Stomach (tissue), 9 donors: ENCODE data around the gene ID4. TPM values are rescaled to one million over a fixed set of nuclear protein-coding genes. Genes with fewer than 3 reads are reported as not detected.
A peak's percentile ranks its signal among the peaks of the same experiment; 100 is the strongest.

Source experiments
- DNase-seq, 2 donors: peaks; one replicate each; pipeline versions ENCODE4 v3.0.0 to v3.0.0-alpha.2; 2013 to 2019
- H3K27ac ChIP-seq, 5 donors: fragments of 200-600 bp in 4 of 5; sonication (generic) in 4 of 5; one replicate each; pipeline ENCODE4 v1.5.1; 2013 to 2019; ENCODE audit warnings: mild to moderate bottlenecking in 1 of 5, moderate library complexity in 1 of 5
- H3K27me3 ChIP-seq, 3 donors: fragments of 200-600 bp; sonication (generic); one replicate each; pipeline ENCODE4 v1.5.1; 2017 to 2019; ENCODE audit warnings: mixed run types in 1 of 3
- H3K36me3 ChIP-seq, 4 donors: fragments of 200-600 bp; sonication (generic); 1 replicate in 3 of 4; 2 replicates in 1 of 4; pipeline ENCODE4 v1.5.1; 2016 to 2019
- H3K4me1 ChIP-seq, 4 donors: fragments of 200-600 bp; sonication (generic); one replicate each; pipeline ENCODE4 v1.5.1; 2016 to 2019
- H3K4me3 ChIP-seq, 4 donors: fragments of 200-600 bp; sonication (generic) in 3 of 4; one replicate each; pipeline ENCODE4 v1.5.1; 2016 to 2019; ENCODE audit warnings: mild to moderate bottlenecking in 1 of 4
- H3K9me3 ChIP-seq, 4 donors: fragments of 200-600 bp; sonication (generic); one replicate each; pipeline ENCODE4 v1.5.1; 2016 to 2019
- EP300 ChIP-seq: sonication (generic); formaldehyde crosslinking; IDR thresholded peaks from one replicate; pipeline ENCODE4 v1.6.1; 2017; ENCODE audit warnings: antibody characterized with exemption
- POLR2A ChIP-seq, 4 donors: fragments of 450-650 bp; IDR thresholded peaks; one replicate each; pipeline ENCODE4 v1.6.1; 2016; ENCODE audit warnings: antibody characterized with exemption in 4 of 4, control low read depth in 2 of 4, mild to moderate bottlenecking in 1 of 4, moderate library complexity in 1 of 4
- POLR2AphosphoS5 ChIP-seq, 3 donors: sonication (generic); formaldehyde crosslinking; IDR thresholded peaks; one replicate each; pipeline ENCODE4 v1.6.1; 2016; ENCODE audit warnings: antibody characterized with exemption in 3 of 3
- WGBS, 5 donors: extraction: QIAGEN DNeasy Blood & Tissue Kit in 3 of 5; methylation state at CpG; one replicate each; pipeline versions ENCODE4 v1.1.5 to v1.1.7; 2013 to 2018; 5-methylcytosine and 5-hydroxymethylcytosine counted together
- intact Hi-C: fragments of 100-400 bp; cut with DNase I; formaldehyde crosslinking; loops from one replicate; pipeline ENCODE4 v1.15.1; 2023; ENCODE audit warnings: low total_unique reads
- polyA plus RNA-seq, 3 donors: library from polyadenylated mRNA; stranded (reverse); fragments of 200-250 nt; gene quantifications; one replicate each; pipeline ENCODE4 v1.2.3, GENCODE V29; 2013
- total RNA-seq, 5 donors: library from RNA; depleted of rRNA; stranded (reverse); fragments of >200 nt; gene quantifications; one replicate each; pipeline versions ENCODE4 v1.1.0 to v1.2.3, GENCODE V29; 2014 to 2016
- TF ChIP-seq, protein P1 (sequence below), 7 experiments: fragments of 450-650 bp in 4 of 7; fragments of 200-600 bp in 3 of 7; sonication (generic) in 3 of 7; IDR thresholded peaks; one replicate each; pipeline ENCODE4 v1.5.1; 2016 to 2019; ENCODE audit warnings: antibody characterized with exemption in 7 of 7, control low read depth in 2 of 7, mild to moderate bottlenecking in 1 of 7
- donor health status: healthy with polysubstance abuse.
- donor health status: Bipolar disorder and iron deficiency.
- donor health status: healthy.

Gene ID4
- total and polyA plus RNA-seq, 8 donors = 5.3 to 86.5 (median 18.8) TPM; not detected in 1

DNA sequence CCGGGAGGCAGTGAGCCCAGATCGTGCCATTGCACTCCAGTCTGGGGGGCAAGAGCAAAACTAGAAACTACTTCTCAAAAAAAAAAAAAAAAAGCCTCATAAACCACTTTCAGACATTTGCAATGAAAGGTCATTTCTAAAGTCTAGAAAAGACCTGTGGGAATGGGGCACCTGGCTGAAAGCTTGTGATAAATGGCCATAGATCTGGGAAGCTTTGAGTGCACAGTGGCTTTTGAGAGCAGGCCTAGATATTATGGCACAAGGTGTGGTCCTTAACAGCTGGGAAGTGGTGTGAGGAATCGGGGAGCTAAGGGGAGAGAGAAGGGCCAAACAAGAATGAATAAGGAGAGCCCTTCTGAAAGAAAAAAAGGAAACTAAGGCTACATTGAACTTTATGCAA is 33.2 kb downstream of the ID4 start:
- H3K36me3 ChIP-seq = no peaks in the 10 kb centered on the region
- no peak overlapping the region for H3K4me3 ChIP-seq
- intact Hi-C loops = no loop called here
- no peak overlapping the region for H3K27ac ChIP-seq
- WGBS, 5 donors = 86 to 95% (median 88%) methylated on average over 3 of the region's 3 CpGs
- no peaks in the 10 kb centered on the region for H3K9me3 ChIP-seq
- H3K4me1 ChIP-seq = peaks cover 0 to 2% (median 0%) of the 10 kb centered on the region in 4 donors
- peak in 1 of 2 donors; percentile 32 for DNase-seq
- no peak for TF ChIP-seq POLR2A (IDR thresholded peaks at IDR 0.05)
- no peak for TF ChIP-seq EP300
- TF ChIP-seq, protein P1, sequence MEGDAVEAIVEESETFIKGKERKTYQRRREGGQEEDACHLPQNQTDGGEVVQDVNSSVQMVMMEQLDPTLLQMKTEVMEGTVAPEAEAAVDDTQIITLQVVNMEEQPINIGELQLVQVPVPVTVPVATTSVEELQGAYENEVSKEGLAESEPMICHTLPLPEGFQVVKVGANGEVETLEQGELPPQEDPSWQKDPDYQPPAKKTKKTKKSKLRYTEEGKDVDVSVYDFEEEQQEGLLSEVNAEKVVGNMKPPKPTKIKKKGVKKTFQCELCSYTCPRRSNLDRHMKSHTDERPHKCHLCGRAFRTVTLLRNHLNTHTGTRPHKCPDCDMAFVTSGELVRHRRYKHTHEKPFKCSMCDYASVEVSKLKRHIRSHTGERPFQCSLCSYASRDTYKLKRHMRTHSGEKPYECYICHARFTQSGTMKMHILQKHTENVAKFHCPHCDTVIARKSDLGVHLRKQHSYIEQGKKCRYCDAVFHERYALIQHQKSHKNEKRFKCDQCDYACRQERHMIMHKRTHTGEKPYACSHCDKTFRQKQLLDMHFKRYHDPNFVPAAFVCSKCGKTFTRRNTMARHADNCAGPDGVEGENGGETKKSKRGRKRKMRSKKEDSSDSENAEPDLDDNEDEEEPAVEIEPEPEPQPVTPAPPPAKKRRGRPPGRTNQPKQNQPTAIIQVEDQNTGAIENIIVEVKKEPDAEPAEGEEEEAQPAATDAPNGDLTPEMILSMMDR (IDR thresholded peaks at IDR 0.05) = no peak
- no peak for TF ChIP-seq POLR2AphosphoS5 (IDR thresholded peaks at IDR 0.05)
- H3K27me3 ChIP-seq = peaks cover 0 to 13% (median 0%) of the 10 kb centered on the region in 3 donors

DNA sequence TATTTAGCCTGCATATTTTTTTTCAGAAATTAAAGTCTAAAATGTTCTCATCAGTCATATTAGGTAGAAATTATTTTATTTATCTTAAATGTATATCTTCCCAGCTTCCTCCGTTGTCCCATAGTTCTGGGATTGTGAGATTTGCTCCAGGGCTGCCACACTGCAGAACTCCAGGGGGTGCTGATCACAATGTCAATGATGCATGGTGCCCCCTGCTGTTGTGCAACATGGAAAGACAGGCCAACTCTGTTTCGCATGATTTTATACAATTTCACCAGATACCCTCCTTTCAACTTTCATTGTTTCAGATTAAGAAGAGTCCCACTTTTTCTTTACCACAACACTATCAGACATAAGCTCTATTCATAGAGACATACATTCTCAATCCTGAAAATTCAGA is 35.9 kb downstream of the ID4 start:
- Histone ChIP-seq H3K27me3 (peaks cover 0 to 4% (median 0%) of the 10 kb centered on the region in 3 donors), H3K9me3 (no peaks in the 10 kb centered on the region), H3K4me1 (no peaks in the 10 kb centered on the region), H3K36me3 (no peaks in the 10 kb centered on the region), H3K4me3 (no peak overlapping the region), H3K27ac (no peak overlapping the region)
- WGBS, 5 donors = 57 to 79% (median 77%) methylated on average over 2 of the region's 2 CpGs
- intact Hi-C loops = no loop called here
- TF ChIP-seq EP300 (no peak), POLR2AphosphoS5 (IDR thresholded peaks at IDR 0.05) (no peak), POLR2A (IDR thresholded peaks at IDR 0.05) (no peak)
- TF ChIP-seq, protein P1 (IDR thresholded peaks at IDR 0.05) = no peak
- DNase-seq = no peak

DNA sequence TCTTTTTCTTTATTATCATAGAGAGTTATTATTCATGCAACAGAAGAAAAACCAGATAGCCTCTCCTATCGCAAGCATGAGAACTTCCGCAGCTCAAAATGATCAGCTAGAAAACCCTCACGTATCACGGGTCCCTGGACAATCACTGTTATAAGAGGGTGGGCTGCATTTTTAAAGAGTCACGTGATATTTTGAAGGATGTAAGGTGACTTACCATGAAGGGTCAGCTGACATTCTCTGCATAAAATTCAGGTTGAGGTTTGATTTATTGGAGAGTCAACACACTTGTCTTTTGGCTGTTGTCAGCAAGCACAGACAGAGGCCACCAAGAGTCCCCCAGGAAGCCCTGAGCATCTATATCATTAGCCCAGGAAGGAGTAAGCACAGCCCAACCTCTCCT is 39.5 kb downstream of the ID4 start:
- intact Hi-C loops = no loop called here
- 90 to 93% (median 92%) methylated on average over 5 of the region's 5 CpGs for WGBS, 5 donors

DNA sequence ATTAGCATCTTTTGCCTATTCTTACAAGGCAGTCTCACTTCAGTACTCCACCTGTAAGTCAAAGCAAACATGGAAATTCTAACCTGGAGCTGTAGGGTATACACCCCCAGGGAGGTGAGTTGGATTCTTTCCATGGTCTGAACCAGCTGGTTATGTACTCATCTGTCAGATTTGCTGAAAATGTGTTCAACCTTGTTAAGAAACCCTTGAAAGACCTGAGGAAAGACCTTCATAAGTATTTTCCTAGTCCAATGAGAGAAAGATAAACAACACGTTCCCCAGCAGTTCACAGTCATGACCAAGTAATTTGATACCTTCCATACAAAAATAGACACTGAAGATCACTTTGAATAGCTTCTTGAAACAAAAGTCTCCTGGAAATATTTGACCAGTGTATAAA is 42.5 kb downstream of the ID4 start:
- Histone ChIP-seq H3K4me1 (no peaks in the 10 kb centered on the region), H3K9me3 (no peaks in the 10 kb centered on the region), H3K27me3 (no peaks in the 10 kb centered on the region), H3K4me3 (no peak overlapping the region), H3K27ac (no peak overlapping the region), H3K36me3 (no peaks in the 10 kb centered on the region)
- DNase-seq = no peak
- no peak for TF ChIP-seq POLR2AphosphoS5 (IDR thresholded peaks at IDR 0.05)
- TF ChIP-seq EP300 = no peak
- TF ChIP-seq, protein P1 (IDR thresholded peaks at IDR 0.05) = no peak
- TF ChIP-seq POLR2A (IDR thresholded peaks at IDR 0.05) = no peak
- intact Hi-C loops = no loop called here
- 11 to 44% (median 29%) methylated on average over 1 of the region's 1 CpG for WGBS, 5 donors

More for the DNA sequence above, 39.5 kb downstream of the ID4 start:
- no peaks in the 10 kb centered on the region for H3K27me3 ChIP-seq
- H3K4me1 ChIP-seq = no peaks in the 10 kb centered on the region
- TF ChIP-seq, protein P1 (IDR thresholded peaks at IDR 0.05) = no peak
- TF ChIP-seq POLR2A (IDR thresholded peaks at IDR 0.05) = no peak
- no peak for TF ChIP-seq POLR2AphosphoS5 (IDR thresholded peaks at IDR 0.05)
- no peak for TF ChIP-seq EP300
- H3K9me3 ChIP-seq = no peaks in the 10 kb centered on the region
- H3K27ac ChIP-seq = no peak overlapping the region
- no peaks in the 10 kb centered on the region for H3K36me3 ChIP-seq
- DNase-seq = no peak
- no peak overlapping the region for H3K4me3 ChIP-seq
